ENCODE measurements around the gene CLDN6. TPM values are rescaled to one million over a fixed set of nuclear protein-coding genes. Genes with fewer than 3 reads are reported as not detected.

Gene CLDN6
- total and polyA plus RNA-seq, 2 of the 13 experiments (the other 11 are each of a cell fraction or from before 2014, with no cell fraction given): 5.9 to 7.6 TPM

DNA sequence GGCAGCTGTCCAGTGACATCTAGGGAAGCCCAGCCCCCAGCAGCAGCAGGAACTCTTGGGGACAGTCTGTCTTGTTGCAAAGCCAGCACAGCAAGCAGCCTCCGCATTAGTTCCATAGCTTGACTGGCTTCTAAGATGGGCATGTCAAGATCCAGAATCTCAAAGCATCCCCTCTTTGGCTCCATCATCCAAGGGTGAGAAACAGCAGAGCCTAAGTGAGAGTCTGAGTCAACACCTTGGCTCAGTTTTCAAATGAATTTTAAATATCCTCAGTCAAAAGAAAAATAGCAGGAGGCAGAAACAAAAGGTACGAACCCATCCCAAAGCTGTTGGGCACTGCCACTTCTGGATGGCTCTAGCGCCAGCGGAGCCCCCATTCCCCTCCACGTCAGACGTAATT is 3.0 kb downstream of the CLDN6 start:
- FAIRE-seq: no peak

More for the DNA sequence above, 3.0 kb downstream of the CLDN6 start:
- BruUV-seq (replicated peaks): no TSS peak
- TF ChIP-seq FOXK1 (CRISPR knock-in tag; IDR thresholded peaks at IDR 0.05; ENCODE audit: borderline replicate concordance, low read depth): no peak
- TF ChIP-seq, protein P1, sequence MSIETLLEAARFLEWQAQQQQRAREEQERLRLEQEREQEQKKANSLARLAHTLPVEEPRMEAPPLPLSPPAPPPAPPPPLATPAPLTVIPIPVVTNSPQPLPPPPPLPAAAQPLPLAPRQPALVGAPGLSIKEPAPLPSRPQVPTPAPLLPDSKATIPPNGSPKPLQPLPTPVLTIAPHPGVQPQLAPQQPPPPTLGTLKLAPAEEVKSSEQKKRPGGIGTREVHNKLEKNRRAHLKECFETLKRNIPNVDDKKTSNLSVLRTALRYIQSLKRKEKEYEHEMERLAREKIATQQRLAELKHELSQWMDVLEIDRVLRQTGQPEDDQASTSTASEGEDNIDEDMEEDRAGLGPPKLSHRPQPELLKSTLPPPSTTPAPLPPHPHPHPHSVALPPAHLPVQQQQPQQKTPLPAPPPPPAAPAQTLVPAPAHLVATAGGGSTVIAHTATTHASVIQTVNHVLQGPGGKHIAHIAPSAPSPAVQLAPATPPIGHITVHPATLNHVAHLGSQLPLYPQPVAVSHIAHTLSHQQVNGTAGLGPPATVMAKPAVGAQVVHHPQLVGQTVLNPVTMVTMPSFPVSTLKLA (IDR thresholded peaks at IDR 0.05): no peak
- TF ChIP-seq, protein P2, sequence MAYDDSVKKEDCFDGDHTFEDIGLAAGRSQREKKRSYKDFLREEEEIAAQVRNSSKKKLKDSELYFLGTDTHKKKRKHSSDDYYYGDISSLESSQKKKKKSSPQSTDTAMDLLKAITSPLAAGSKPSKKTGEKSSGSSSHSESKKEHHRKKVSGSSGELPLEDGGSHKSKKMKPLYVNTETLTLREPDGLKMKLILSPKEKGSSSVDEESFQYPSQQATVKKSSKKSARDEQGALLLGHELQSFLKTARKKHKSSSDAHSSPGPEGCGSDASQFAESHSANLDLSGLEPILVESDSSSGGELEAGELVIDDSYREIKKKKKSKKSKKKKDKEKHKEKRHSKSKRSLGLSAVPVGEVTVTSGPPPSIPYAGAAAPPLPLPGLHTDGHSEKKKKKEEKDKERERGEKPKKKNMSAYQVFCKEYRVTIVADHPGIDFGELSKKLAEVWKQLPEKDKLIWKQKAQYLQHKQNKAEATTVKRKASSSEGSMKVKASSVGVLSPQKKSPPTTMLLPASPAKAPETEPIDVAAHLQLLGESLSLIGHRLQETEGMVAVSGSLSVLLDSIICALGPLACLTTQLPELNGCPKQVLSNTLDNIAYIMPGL (CRISPR knock-in tag; IDR thresholded peaks at IDR 0.05; ENCODE audit: borderline replicate concordance in 1 of 2, low read depth in 1 of 2): no peak
- TF ChIP-seq, protein P3, sequence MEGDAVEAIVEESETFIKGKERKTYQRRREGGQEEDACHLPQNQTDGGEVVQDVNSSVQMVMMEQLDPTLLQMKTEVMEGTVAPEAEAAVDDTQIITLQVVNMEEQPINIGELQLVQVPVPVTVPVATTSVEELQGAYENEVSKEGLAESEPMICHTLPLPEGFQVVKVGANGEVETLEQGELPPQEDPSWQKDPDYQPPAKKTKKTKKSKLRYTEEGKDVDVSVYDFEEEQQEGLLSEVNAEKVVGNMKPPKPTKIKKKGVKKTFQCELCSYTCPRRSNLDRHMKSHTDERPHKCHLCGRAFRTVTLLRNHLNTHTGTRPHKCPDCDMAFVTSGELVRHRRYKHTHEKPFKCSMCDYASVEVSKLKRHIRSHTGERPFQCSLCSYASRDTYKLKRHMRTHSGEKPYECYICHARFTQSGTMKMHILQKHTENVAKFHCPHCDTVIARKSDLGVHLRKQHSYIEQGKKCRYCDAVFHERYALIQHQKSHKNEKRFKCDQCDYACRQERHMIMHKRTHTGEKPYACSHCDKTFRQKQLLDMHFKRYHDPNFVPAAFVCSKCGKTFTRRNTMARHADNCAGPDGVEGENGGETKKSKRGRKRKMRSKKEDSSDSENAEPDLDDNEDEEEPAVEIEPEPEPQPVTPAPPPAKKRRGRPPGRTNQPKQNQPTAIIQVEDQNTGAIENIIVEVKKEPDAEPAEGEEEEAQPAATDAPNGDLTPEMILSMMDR (CRISPR knock-in tag; IDR thresholded peaks at IDR 0.05): no peak
- no peak for TF ChIP-seq CHCHD3 (CRISPR knock-in tag; IDR thresholded peaks at IDR 0.05)
- TF ChIP-seq ZNF562 (CRISPR knock-in tag; IDR thresholded peaks at IDR 0.05; ENCODE audit: borderline replicate concordance): no peak
- TF ChIP-seq ZNF749 (CRISPR knock-in tag; IDR thresholded peaks at IDR 0.05; ENCODE audit: borderline replicate concordance): no peak
- TF ChIP-seq ZNF441 (CRISPR knock-in tag; IDR thresholded peaks at IDR 0.05; ENCODE audit: borderline replicate concordance): no peak
- TF ChIP-seq, protein P4, sequence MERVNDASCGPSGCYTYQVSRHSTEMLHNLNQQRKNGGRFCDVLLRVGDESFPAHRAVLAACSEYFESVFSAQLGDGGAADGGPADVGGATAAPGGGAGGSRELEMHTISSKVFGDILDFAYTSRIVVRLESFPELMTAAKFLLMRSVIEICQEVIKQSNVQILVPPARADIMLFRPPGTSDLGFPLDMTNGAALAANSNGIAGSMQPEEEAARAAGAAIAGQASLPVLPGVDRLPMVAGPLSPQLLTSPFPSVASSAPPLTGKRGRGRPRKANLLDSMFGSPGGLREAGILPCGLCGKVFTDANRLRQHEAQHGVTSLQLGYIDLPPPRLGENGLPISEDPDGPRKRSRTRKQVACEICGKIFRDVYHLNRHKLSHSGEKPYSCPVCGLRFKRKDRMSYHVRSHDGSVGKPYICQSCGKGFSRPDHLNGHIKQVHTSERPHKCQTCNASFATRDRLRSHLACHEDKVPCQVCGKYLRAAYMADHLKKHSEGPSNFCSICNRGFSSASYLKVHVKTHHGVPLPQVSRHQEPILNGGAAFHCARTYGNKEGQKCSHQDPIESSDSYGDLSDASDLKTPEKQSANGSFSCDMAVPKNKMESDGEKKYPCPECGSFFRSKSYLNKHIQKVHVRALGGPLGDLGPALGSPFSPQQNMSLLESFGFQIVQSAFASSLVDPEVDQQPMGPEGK (CRISPR knock-in tag; IDR thresholded peaks at IDR 0.05): no peak
- no peak for TF ChIP-seq RBAK (CRISPR knock-in tag; IDR thresholded peaks at IDR 0.05)
- TF ChIP-seq ZNF652 (CRISPR knock-in tag; IDR thresholded peaks at IDR 0.05; ENCODE audit: borderline replicate concordance, low read depth): no peak
- no peak for TF ChIP-seq TCF12 (IDR thresholded peaks at IDR 0.05)
- no peak for TF ChIP-seq TCF12 (CRISPR knock-in tag; IDR thresholded peaks at IDR 0.05)
- no peak for TF ChIP-seq ARNT (IDR thresholded peaks at IDR 0.05)
- no peak for TF ChIP-seq HHEX (CRISPR knock-in tag; IDR thresholded peaks at IDR 0.05)
- TF ChIP-seq U2AF1 (optimal IDR thresholded peaks at IDR 0.05; ENCODE audit: low read depth, low read length): no peak
- TF ChIP-seq TCF7 (IDR thresholded peaks at IDR 0.05; ENCODE audit: low read depth): no peak
- TF ChIP-seq, protein P5, sequence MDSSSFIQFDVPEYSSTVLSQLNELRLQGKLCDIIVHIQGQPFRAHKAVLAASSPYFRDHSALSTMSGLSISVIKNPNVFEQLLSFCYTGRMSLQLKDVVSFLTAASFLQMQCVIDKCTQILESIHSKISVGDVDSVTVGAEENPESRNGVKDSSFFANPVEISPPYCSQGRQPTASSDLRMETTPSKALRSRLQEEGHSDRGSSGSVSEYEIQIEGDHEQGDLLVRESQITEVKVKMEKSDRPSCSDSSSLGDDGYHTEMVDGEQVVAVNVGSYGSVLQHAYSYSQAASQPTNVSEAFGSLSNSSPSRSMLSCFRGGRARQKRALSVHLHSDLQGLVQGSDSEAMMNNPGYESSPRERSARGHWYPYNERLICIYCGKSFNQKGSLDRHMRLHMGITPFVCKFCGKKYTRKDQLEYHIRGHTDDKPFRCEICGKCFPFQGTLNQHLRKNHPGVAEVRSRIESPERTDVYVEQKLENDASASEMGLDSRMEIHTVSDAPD (CRISPR knock-in tag; IDR thresholded peaks at IDR 0.05): no peak
- H3K27ac ChIP-seq (ENCODE audit: extremely low read length, insufficient read depth, low read length): no peak overlapping the region
- peaks cover 7 to 22% of the 10 kb centered on the region in 2 experiments; a peak in 4 of 5 replicates for H3K27me3 ChIP-seq (ENCODE audit: control insufficient read depth in 1 of 2, insufficient read depth in 2 of 2, low read length in 2 of 2)
- in situ Hi-C loops (cut with HindIII; ENCODE audit: extremely low pct_ligation_motif_present, low pct_unique_long_range_greater_than_20kb) (no loop called here), intact Hi-C loops (cut with micrococcal nuclease; ENCODE audit: unreplicated experiment) (no loop called here)
- CTCF ChIA-PET (ENCODE audit: low intra/inter-chr PET ratio, low total read pairs): no interaction called here
- H3K9me3 ChIP-seq (ENCODE audit: low read length): no peaks in the 10 kb centered on the region
- no peak overlapping the region for H3K9ac ChIP-seq (ENCODE audit: insufficient read depth, low read depth, low read length)
- H4K20me1 ChIP-seq (ENCODE audit: insufficient read depth, low read length): no peaks in the 10 kb centered on the region
- no peak overlapping the region for H2AFZ ChIP-seq (ENCODE audit: low read length)
- H3K4me1 ChIP-seq (ENCODE audit: insufficient read depth, low read length): peaks cover 97% of the 10 kb centered on the region
- H3K4me3 ChIP-seq (replicated peaks in 1 of 3; ENCODE audit: insufficient read depth in 1 of 3, low read depth in 2 of 3, low read length in 3 of 3): no peak overlapping the region
- no peak for DNase-seq (ENCODE audit: low spot score)
- no peak for ATAC-seq
- 0 out of 2 replicates have a peak overlapping the region, but pooled peaks have one; percentile 32 for H3K4me2 ChIP-seq (ENCODE audit: low read depth, low read length)
- no peaks in the 10 kb centered on the region for H3K79me2 ChIP-seq (ENCODE audit: insufficient read depth, low read length)
- 61% methylated on average over 6 of the region's 6 CpGs for WGBS (ENCODE audit: low lambda C conversion rate)
- H3K36me3 ChIP-seq (replicated peaks in 1 of 2; ENCODE audit: control insufficient read depth in 1 of 2, insufficient read depth in 2 of 2, low read length in 2 of 2): no peaks in the 10 kb centered on the region
- POLR2A ChIA-PET: interaction anchor here (14.2 to 18.8 kb wide), 2 partner anchors 6 to 8 kb away, joined by 750 read pairs; partner anchors contain the start of genes CLDN6, CLDN9, HCFC1R1 and THOC6
